Trophoblast cell (in vitro differentiated cells and primary cell): ENCODE data around the gene ZBTB40.

Experiments used
- DNase-seq, 2 donors: peaks; one replicate each; pipeline ENCODE4 v3.0.0-alpha.2; 2016
- H2AFZ ChIP-seq: 2 replicates; pipeline ENCODE4 v1.6.1; 2013; ENCODE audit warnings: low read length, moderate library complexity, mild to moderate bottlenecking; ENCODE audit not compliant: insufficient read depth, poor library complexity
- H2AK5ac ChIP-seq: 2 replicates; pipeline ENCODE4 v1.6.1; 2013; ENCODE audit warnings: mild to moderate bottlenecking, low read length
- H2BK120ac ChIP-seq: 2 replicates; pipeline ENCODE4 v1.6.1; 2013; ENCODE audit warnings: low read length, mild to moderate bottlenecking, moderate library complexity; ENCODE audit not compliant: insufficient read depth, poor library complexity
- H2BK12ac ChIP-seq: 2 replicates; pipeline ENCODE4 v1.6.1; 2013; ENCODE audit warnings: mild to moderate bottlenecking, low read length, moderate library complexity
- H2BK5ac ChIP-seq: 2 replicates; pipeline ENCODE4 v1.6.1; 2013; ENCODE audit warnings: low read length, low read depth, moderate library complexity, mild to moderate bottlenecking; ENCODE audit not compliant: poor library complexity
- H3K14ac ChIP-seq: 2 replicates; pipeline ENCODE4 v1.6.1; 2013; ENCODE audit warnings: mild to moderate bottlenecking, low read length
- H3K18ac ChIP-seq: 2 replicates; pipeline ENCODE4 v1.6.1; 2013; ENCODE audit warnings: mild to moderate bottlenecking, low read length
- H3K23ac ChIP-seq: 2 replicates; pipeline ENCODE4 v1.6.1; 2013; ENCODE audit warnings: low read length
- H3K27ac ChIP-seq: 2 replicates; pipeline ENCODE4 v1.5.1; 2013; ENCODE audit warnings: low read depth, mild to moderate bottlenecking, inconsistent platforms, low read length, moderate library complexity
- H3K27me3 ChIP-seq: 2 replicates; pipeline ENCODE4 v1.6.1; 2013; ENCODE audit warnings: inconsistent platforms, mild to moderate bottlenecking, low read length, moderate library complexity; ENCODE audit not compliant: insufficient read depth
- H3K36me3 ChIP-seq, 2 experiments: 1 replicate in 1 of 2; 2 replicates in 1 of 2; pipeline ENCODE4 v1.6.1; 2013; ENCODE audit warnings: low read length in 2 of 2, mild to moderate bottlenecking in 2 of 2, moderate library complexity in 1 of 2; ENCODE audit not compliant: insufficient read depth in 2 of 2, control insufficient read depth in 1 of 2
- H3K4ac ChIP-seq: 2 replicates; pipeline ENCODE4 v1.6.1; 2013; ENCODE audit warnings: low read depth, mild to moderate bottlenecking, low read length, moderate library complexity
- H3K4me1 ChIP-seq, 2 experiments: 1 replicate in 1 of 2; 2 replicates in 1 of 2; pipeline ENCODE4 v1.6.1; 2013; ENCODE audit warnings: low read length in 2 of 2, mild to moderate bottlenecking in 2 of 2, moderate library complexity in 1 of 2; ENCODE audit not compliant: insufficient read depth in 2 of 2, control insufficient read depth in 1 of 2
- H3K4me2 ChIP-seq: 2 replicates; pipeline ENCODE4 v1.6.1; 2013; ENCODE audit warnings: inconsistent platforms, mild to moderate bottlenecking, low read length, moderate library complexity
- H3K4me3 ChIP-seq: 2 replicates; pipeline ENCODE4 v1.5.1; 2013; ENCODE audit warnings: mild to moderate bottlenecking, low read depth, low read length, inconsistent platforms
- H3K79me1 ChIP-seq: one replicate; pipeline ENCODE4 v1.6.1; 2013; ENCODE audit warnings: low read length
- H3K79me2 ChIP-seq: 2 replicates; pipeline ENCODE4 v1.6.1; 2013; ENCODE audit warnings: low read length, mild to moderate bottlenecking; ENCODE audit not compliant: control insufficient read depth, insufficient read depth, poor library complexity
- H3K9ac ChIP-seq: 2 replicates; pipeline ENCODE4 v1.6.1; 2013; ENCODE audit warnings: mild to moderate bottlenecking, low read length
- H3K9me3 ChIP-seq: 2 replicates; pipeline ENCODE4 v1.6.1; 2013; ENCODE audit warnings: low read depth, mild to moderate bottlenecking, control low read depth, inconsistent platforms, low read length; ENCODE audit not compliant: insufficient read depth
- H4K12ac ChIP-seq: 2 replicates; pipeline ENCODE4 v1.6.1; 2013; ENCODE audit warnings: low read depth, mild to moderate bottlenecking, low read length, moderate library complexity
- H4K8ac ChIP-seq: 2 replicates; pipeline ENCODE4 v1.6.1; 2013; ENCODE audit warnings: low read depth, mild to moderate bottlenecking, low read length, moderate library complexity
- H4K91ac ChIP-seq: one replicate; pipeline ENCODE4 v1.6.1; 2013; ENCODE audit warnings: low read depth, mild to moderate bottlenecking, low read length, moderate library complexity
- WGBS: extraction: QIAGEN DNeasy Blood & Tissue Kit; methylation state at CpG from one replicate; pipeline ENCODE4 v1.1.7; 2013; ENCODE audit warnings: missing lambda C conversion rate; ENCODE audit not compliant: insufficient read length, insufficient coverage; ENCODE audit errors: extremely low coverage; 5-methylcytosine and 5-hydroxymethylcytosine counted together

The ZBTB40 gene

DNA sequence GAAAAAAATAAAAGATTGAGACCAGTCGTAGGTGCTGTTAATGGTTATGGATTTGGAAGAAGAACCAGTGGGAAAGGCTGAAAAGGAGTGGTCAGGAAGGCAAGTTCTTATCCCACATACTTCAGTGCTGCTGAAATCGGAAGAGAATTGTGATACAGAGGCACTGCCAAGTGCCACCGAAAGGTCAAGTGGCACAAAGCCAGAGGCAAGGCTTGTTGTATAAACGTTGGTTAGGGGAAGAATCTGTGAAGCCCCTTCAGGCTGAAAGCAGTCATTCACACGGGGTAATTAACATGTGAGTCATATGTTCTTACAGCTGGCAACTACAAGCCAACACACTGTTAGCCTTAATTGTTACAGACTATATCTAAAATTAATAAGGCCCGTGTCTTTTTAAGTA is 48.8 kb downstream of the ZBTB40 start:
- Histone ChIP-seq H4K12ac (no peak overlapping the region), H2AFZ (no peak overlapping the region), H3K79me2 (no peaks in the 10 kb centered on the region), H4K91ac (no peak overlapping the region), H4K8ac (no peak overlapping the region), H3K36me3 (peaks cover 5 to 12% of the 10 kb centered on the region in 2 experiments), H3K27ac (no peak overlapping the region), H3K9me3 (no peaks in the 10 kb centered on the region), H3K4ac (no peak overlapping the region), H2BK12ac (no peak overlapping the region), H3K9ac (no peak overlapping the region), H2BK5ac (no peak overlapping the region), H3K79me1 (no peaks in the 10 kb centered on the region), H3K4me3 (no peak overlapping the region), H3K14ac (no peak overlapping the region), H2AK5ac (no peak overlapping the region), H3K18ac (no peak overlapping the region), H3K4me1 (peaks cover 0 to 3% of the 10 kb centered on the region in 2 experiments), H3K4me2 (no peak overlapping the region), H3K23ac (no peak overlapping the region), H3K27me3 (no peaks in the 10 kb centered on the region), H2BK120ac (no peak overlapping the region)
- WGBS = no CpG with 5 or more reads among the region's 6 CpGs
- no peak for DNase-seq

GRCh38 chr1:22502202-22502601 is 50.6 kb downstream of the ZBTB40 start:
- H4K8ac ChIP-seq = no peak overlapping the region
- H3K4ac ChIP-seq = no peak overlapping the region
- no peak overlapping the region for H3K14ac ChIP-seq
- H4K91ac ChIP-seq = no peak overlapping the region
- H3K79me2 ChIP-seq = no peaks in the 10 kb centered on the region
- H3K4me2 ChIP-seq = no peak overlapping the region
- H2AK5ac ChIP-seq = no peak overlapping the region
- H3K79me1 ChIP-seq = no peaks in the 10 kb centered on the region
- peaks cover 0 to 3% of the 10 kb centered on the region in 2 experiments for H3K4me1 ChIP-seq
- no peaks in the 10 kb centered on the region for H3K9me3 ChIP-seq
- H3K9ac ChIP-seq = no peak overlapping the region
- no peak overlapping the region for H2BK120ac ChIP-seq
- H2BK12ac ChIP-seq = no peak overlapping the region
- H3K23ac ChIP-seq = no peak overlapping the region
- no CpG with 5 or more reads among the region's 1 CpG for WGBS
- H3K27me3 ChIP-seq = no peaks in the 10 kb centered on the region
- no peak overlapping the region for H3K18ac ChIP-seq
- no peak overlapping the region for H3K27ac ChIP-seq
- no peak for DNase-seq
- H2BK5ac ChIP-seq = no peak overlapping the region
- no peak overlapping the region for H4K12ac ChIP-seq
- no peak overlapping the region for H2AFZ ChIP-seq
- no peak overlapping the region for H3K4me3 ChIP-seq
- peaks cover 5 to 13% of the 10 kb centered on the region in 2 experiments for H3K36me3 ChIP-seq

DNA sequence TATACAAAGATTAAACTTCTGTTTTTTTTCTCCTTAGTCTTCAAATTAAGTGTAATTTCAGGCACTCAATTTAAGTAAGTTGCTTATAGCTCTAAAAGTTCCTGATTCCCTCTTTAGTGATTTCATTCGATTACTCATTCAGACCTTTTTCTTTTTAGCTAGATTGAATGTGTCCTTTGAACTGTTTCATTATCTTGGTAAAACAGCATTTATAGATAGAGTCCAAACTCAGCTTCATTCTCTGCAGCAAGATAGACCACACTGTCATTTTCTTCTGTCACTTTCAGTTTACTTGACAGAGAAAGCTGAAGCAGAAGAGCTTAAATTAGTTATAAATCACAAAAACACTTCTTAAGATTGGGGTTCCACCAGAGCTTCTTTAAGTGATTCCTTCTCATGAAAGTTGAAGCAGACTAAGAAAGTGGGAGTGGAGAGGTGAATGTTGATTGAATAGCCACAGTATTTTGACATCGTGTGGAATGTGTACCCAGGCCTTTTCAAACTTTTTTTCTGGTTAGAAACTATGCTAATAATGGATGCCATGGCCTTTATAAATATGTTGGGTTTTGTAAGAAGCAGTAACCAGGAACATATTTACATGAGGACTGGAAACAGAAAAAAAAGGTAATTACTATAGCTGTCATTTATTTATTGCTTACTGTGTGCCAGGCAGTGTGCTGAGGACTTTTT is 52.2 kb downstream of the ZBTB40 start:
- H3K4me2 ChIP-seq = no peak overlapping the region
- no peak overlapping the region for H3K14ac ChIP-seq

GRCh38 chr1:22506130-22506692 is 54.6 kb downstream of the ZBTB40 start:
- WGBS = no CpG with 5 or more reads among the region's 8 CpGs
- Histone ChIP-seq H3K4me2 (no peak overlapping the region), H3K4me1 (no peaks in the 10 kb centered on the region), H3K27me3 (no peaks in the 10 kb centered on the region), H3K9me3 (no peaks in the 10 kb centered on the region), H2AK5ac (no peak overlapping the region), H2BK120ac (no peak overlapping the region), H4K8ac (no peak overlapping the region), H3K79me2 (no peaks in the 10 kb centered on the region), H2BK12ac (no peak overlapping the region), H4K91ac (no peak overlapping the region), H3K36me3 (peaks cover 19 to 36% of the 10 kb centered on the region in 2 experiments), H3K14ac (no peak overlapping the region), H2BK5ac (no peak overlapping the region), H3K18ac (no peak overlapping the region), H3K9ac (peak overlapping the region; percentile 7), H3K23ac (peak overlapping the region; percentile 93), H3K4me3 (no peak overlapping the region), H2AFZ (no peak overlapping the region), H3K4ac (no peak overlapping the region), H3K27ac (no peak overlapping the region), H4K12ac (no peak overlapping the region), H3K79me1 (no peaks in the 10 kb centered on the region)
- DNase-seq = no peak

More for the DNA sequence above, 52.2 kb downstream of the ZBTB40 start:
- peak in 1 of 2 donors; percentile 63 for DNase-seq
- Histone ChIP-seq H3K9me3 (no peaks in the 10 kb centered on the region), H3K27ac (no peak overlapping the region), H2AFZ (no peak overlapping the region), H3K36me3 (peaks cover 11 to 23% of the 10 kb centered on the region in 2 experiments), H4K8ac (no peak overlapping the region), H2BK12ac (no peak overlapping the region), H3K79me1 (no peaks in the 10 kb centered on the region), H3K4me1 (peaks cover 0 to 3% of the 10 kb centered on the region in 2 experiments), H2BK120ac (no peak overlapping the region), H4K91ac (no peak overlapping the region), H3K9ac (no peak overlapping the region), H3K23ac (no peak overlapping the region), H3K18ac (no peak overlapping the region), H3K4me3 (no peak overlapping the region), H3K27me3 (no peaks in the 10 kb centered on the region), H2BK5ac (no peak overlapping the region), H3K79me2 (no peaks in the 10 kb centered on the region), H2AK5ac (no peak overlapping the region), H3K4ac (no peak overlapping the region), H4K12ac (no peak overlapping the region)
- no CpG with 5 or more reads among the region's 2 CpGs for WGBS
